ENCODE measurements around the gene ASTN1.

Gene ASTN1

GRCh38 chr1:177164380-177165068, at the start of gene ASTN1:
Gene ASTN1, minus strand, starts transcription at chr1:177164712. Its CDS starts 36 bp downstream, at chr1:177164676.
- no peaks in the 10 kb centered on the region for H3K4me1 ChIP-seq (ENCODE audit: control insufficient read depth, insufficient read depth, low read length)
- H3K4me3 ChIP-seq (ENCODE audit: low read length) = peak within 1 kb of the TSS; percentile 7
- H3K9ac ChIP-seq (ENCODE audit: low read length) = no peak within 1 kb of the TSS
- H3K36me3 ChIP-seq (ENCODE audit: control insufficient read depth, insufficient read depth, low read length) = no peaks in the 10 kb centered on the region
- peaks cover 4% of the 10 kb centered on the region for H3K27me3 ChIP-seq (ENCODE audit: control insufficient read depth, insufficient read depth, low read length)
- no peak within 1 kb of the TSS for H3K27ac ChIP-seq (ENCODE audit: low read depth, low read length)

GRCh38 chr1:177211231-177211630, 46.7 kb upstream of the ASTN1 start:
- H3K27me3 ChIP-seq (ENCODE audit: control insufficient read depth, insufficient read depth, low read length) = no peaks in the 10 kb centered on the region
- no peak overlapping the region for H3K9ac ChIP-seq (ENCODE audit: low read length)
- no peak overlapping the region for H3K4me3 ChIP-seq (ENCODE audit: low read length)
- H3K27ac ChIP-seq (ENCODE audit: low read depth, low read length) = no peak overlapping the region
- peaks cover 4% of the 10 kb centered on the region for H3K4me1 ChIP-seq (ENCODE audit: control insufficient read depth, insufficient read depth, low read length)
- no peaks in the 10 kb centered on the region for H3K36me3 ChIP-seq (ENCODE audit: control insufficient read depth, insufficient read depth, low read length)

- no peak overlapping the region for H3K27ac ChIP-seq (ENCODE audit: low read depth, low read length)
- no peaks in the 10 kb centered on the region for H3K27me3 ChIP-seq (ENCODE audit: control insufficient read depth, insufficient read depth, low read length)
- no peak overlapping the region for H3K4me3 ChIP-seq (ENCODE audit: low read length)
- H3K9ac ChIP-seq (ENCODE audit: low read length) = no peak overlapping the region
- H3K36me3 ChIP-seq (ENCODE audit: control insufficient read depth, insufficient read depth, low read length) = no peaks in the 10 kb centered on the region
- peaks cover 4% of the 10 kb centered on the region for H3K4me1 ChIP-seq (ENCODE audit: control insufficient read depth, insufficient read depth, low read length)
These were observed 45.6 kb upstream of the ASTN1 start for GRCh38 chr1:177210071-177210470.

GRCh38 chr1:177209357-177209756, 44.8 kb upstream of the ASTN1 start:
- Histone ChIP-seq H3K36me3 (ENCODE audit: control insufficient read depth, insufficient read depth, low read length) (no peaks in the 10 kb centered on the region), H3K4me3 (ENCODE audit: low read length) (no peak overlapping the region), H3K27ac (ENCODE audit: low read depth, low read length) (no peak overlapping the region), H3K27me3 (ENCODE audit: control insufficient read depth, insufficient read depth, low read length) (no peaks in the 10 kb centered on the region), H3K4me1 (ENCODE audit: control insufficient read depth, insufficient read depth, low read length) (peaks cover 4% of the 10 kb centered on the region), H3K9ac (ENCODE audit: low read length) (no peak overlapping the region)

- H3K9ac ChIP-seq (ENCODE audit: low read length) = no peak overlapping the region
- peaks cover 4% of the 10 kb centered on the region for H3K4me1 ChIP-seq (ENCODE audit: control insufficient read depth, insufficient read depth, low read length)
- H3K4me3 ChIP-seq (ENCODE audit: low read length) = no peak overlapping the region
- no peaks in the 10 kb centered on the region for H3K27me3 ChIP-seq (ENCODE audit: control insufficient read depth, insufficient read depth, low read length)
- no peaks in the 10 kb centered on the region for H3K36me3 ChIP-seq (ENCODE audit: control insufficient read depth, insufficient read depth, low read length)
- H3K27ac ChIP-seq (ENCODE audit: low read depth, low read length) = no peak overlapping the region
These were observed 44.4 kb upstream of the ASTN1 start for GRCh38 chr1:177208920-177209319.

- Histone ChIP-seq H3K27ac (ENCODE audit: low read depth, low read length) (no peak overlapping the region), H3K36me3 (ENCODE audit: control insufficient read depth, insufficient read depth, low read length) (no peaks in the 10 kb centered on the region)
These were observed 42.4 kb upstream of the ASTN1 start for GRCh38 chr1:177206831-177207355.

GRCh38 chr1:177200290-177200689, 35.8 kb upstream of the ASTN1 start:
- no peak overlapping the region for H3K27ac ChIP-seq (ENCODE audit: low read depth, low read length)
- no peaks in the 10 kb centered on the region for H3K27me3 ChIP-seq (ENCODE audit: control insufficient read depth, insufficient read depth, low read length)
- H3K4me3 ChIP-seq (ENCODE audit: low read length) = no peak overlapping the region
- H3K9ac ChIP-seq (ENCODE audit: low read length) = no peak overlapping the region
- no peaks in the 10 kb centered on the region for H3K4me1 ChIP-seq (ENCODE audit: control insufficient read depth, insufficient read depth, low read length)
- no peaks in the 10 kb centered on the region for H3K36me3 ChIP-seq (ENCODE audit: control insufficient read depth, insufficient read depth, low read length)

More at GRCh38 chr1:177206831-177207355, 42.4 kb upstream of the ASTN1 start:
- H3K27me3 ChIP-seq (ENCODE audit: control insufficient read depth, insufficient read depth, low read length) = no peaks in the 10 kb centered on the region
- H3K4me3 ChIP-seq (ENCODE audit: low read length) = no peak overlapping the region
- no peak overlapping the region for H3K9ac ChIP-seq (ENCODE audit: low read length)
- peaks cover 4% of the 10 kb centered on the region for H3K4me1 ChIP-seq (ENCODE audit: control insufficient read depth, insufficient read depth, low read length)

- no peaks in the 10 kb centered on the region for H3K36me3 ChIP-seq (ENCODE audit: control insufficient read depth, insufficient read depth, low read length)
- H3K27ac ChIP-seq (ENCODE audit: low read depth, low read length) = no peak overlapping the region
- no peak overlapping the region for H3K4me3 ChIP-seq (ENCODE audit: low read length)
- H3K4me1 ChIP-seq (ENCODE audit: control insufficient read depth, insufficient read depth, low read length) = no peaks in the 10 kb centered on the region
- no peaks in the 10 kb centered on the region for H3K27me3 ChIP-seq (ENCODE audit: control insufficient read depth, insufficient read depth, low read length)
- no peak overlapping the region for H3K9ac ChIP-seq (ENCODE audit: low read length)
These were observed 33.7 kb upstream of the ASTN1 start for GRCh38 chr1:177198243-177198642.

GRCh38 chr1:177190308-177190970, 25.9 kb upstream of the ASTN1 start:
- Histone ChIP-seq H3K4me1 (ENCODE audit: control insufficient read depth, insufficient read depth, low read length) (no peaks in the 10 kb centered on the region), H3K4me3 (ENCODE audit: low read length) (no peak overlapping the region), H3K27me3 (ENCODE audit: control insufficient read depth, insufficient read depth, low read length) (no peaks in the 10 kb centered on the region), H3K27ac (ENCODE audit: low read depth, low read length) (no peak overlapping the region), H3K36me3 (ENCODE audit: control insufficient read depth, insufficient read depth, low read length) (no peaks in the 10 kb centered on the region), H3K9ac (ENCODE audit: low read length) (no peak overlapping the region)

- no peak overlapping the region for H3K4me3 ChIP-seq (ENCODE audit: low read length)
- no peak overlapping the region for H3K27ac ChIP-seq (ENCODE audit: low read depth, low read length)
- H3K4me1 ChIP-seq (ENCODE audit: control insufficient read depth, insufficient read depth, low read length) = no peaks in the 10 kb centered on the region
- H3K27me3 ChIP-seq (ENCODE audit: control insufficient read depth, insufficient read depth, low read length) = no peaks in the 10 kb centered on the region
- H3K9ac ChIP-seq (ENCODE audit: low read length) = no peak overlapping the region
- no peaks in the 10 kb centered on the region for H3K36me3 ChIP-seq (ENCODE audit: control insufficient read depth, insufficient read depth, low read length)
These were observed 22.1 kb upstream of the ASTN1 start for GRCh38 chr1:177186639-177187038.

GRCh38 chr1:177185209-177185608, 20.7 kb upstream of the ASTN1 start:
- no peak overlapping the region for H3K4me3 ChIP-seq (ENCODE audit: low read length)
- H3K27ac ChIP-seq (ENCODE audit: low read depth, low read length) = no peak overlapping the region
- H3K4me1 ChIP-seq (ENCODE audit: control insufficient read depth, insufficient read depth, low read length) = no peaks in the 10 kb centered on the region
- H3K36me3 ChIP-seq (ENCODE audit: control insufficient read depth, insufficient read depth, low read length) = no peaks in the 10 kb centered on the region
- H3K27me3 ChIP-seq (ENCODE audit: control insufficient read depth, insufficient read depth, low read length) = no peaks in the 10 kb centered on the region
- no peak overlapping the region for H3K9ac ChIP-seq (ENCODE audit: low read length)

- no peaks in the 10 kb centered on the region for H3K4me1 ChIP-seq (ENCODE audit: control insufficient read depth, insufficient read depth, low read length)
- no peak overlapping the region for H3K4me3 ChIP-seq (ENCODE audit: low read length)
- H3K9ac ChIP-seq (ENCODE audit: low read length) = no peak overlapping the region
- H3K27ac ChIP-seq (ENCODE audit: low read depth, low read length) = no peak overlapping the region
- no peaks in the 10 kb centered on the region for H3K36me3 ChIP-seq (ENCODE audit: control insufficient read depth, insufficient read depth, low read length)
- no peaks in the 10 kb centered on the region for H3K27me3 ChIP-seq (ENCODE audit: control insufficient read depth, insufficient read depth, low read length)
These were observed 19.3 kb upstream of the ASTN1 start for GRCh38 chr1:177183836-177184235.
